Right renal cortex interstitium (tissue), 3 donors: ENCODE results near the gene PRKCA. TPM values are rescaled to one million over a fixed set of nuclear protein-coding genes. Genes with fewer than 3 reads are reported as not detected.

Experiments
- DNase-seq, 3 donors: peaks; one replicate each; pipeline ENCODE4 v3.0.0-alpha.2; 2013; ENCODE audit warnings: low read depth in 3 of 3, low spot score in 2 of 3
- polyA plus RNA-seq, 3 donors: library from polyadenylated mRNA; unstranded; fragments of 120-200 nt; gene quantifications; one replicate each; pipeline ENCODE4 v1.2.1, GENCODE V29; 2013; ENCODE audit not compliant: insufficient read length in 3 of 3

PRKCA gene
- polyA plus RNA-seq, 3 donors: 22.8 to 24.1 (median 23.8) TPM

- DNase-seq: no peak
Measured at GRCh38 chr17:66527335-66527734, 224.9 kb downstream of the PRKCA start.

DNA sequence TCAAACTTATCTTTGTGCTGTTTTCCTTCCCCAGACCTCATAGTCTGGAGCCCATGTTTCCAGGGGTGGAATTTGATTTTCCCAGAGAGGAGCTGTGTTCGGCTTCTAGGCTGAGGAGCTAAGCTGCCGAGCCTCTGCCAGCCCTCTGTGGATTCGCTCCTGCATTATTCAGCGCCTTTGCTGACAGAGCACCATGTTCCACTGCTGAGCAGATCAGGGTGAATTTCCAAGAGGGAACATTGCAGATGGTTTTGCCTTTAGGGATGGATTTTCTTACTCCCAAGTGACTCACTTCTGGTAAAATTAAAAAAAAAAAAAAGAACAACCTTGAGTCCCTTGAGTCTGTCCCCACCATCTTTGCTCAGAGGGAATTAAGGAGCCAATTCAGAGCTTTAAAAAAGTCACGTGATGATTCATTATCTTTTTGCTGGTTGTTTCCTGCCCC is 229.5 kb downstream of the PRKCA start:
- no peak for DNase-seq

- DNase-seq: peak in 1 of 3 donors; percentile 36
Measured at GRCh38 chr17:66533572-66533971, 231.2 kb downstream of the PRKCA start.

DNA sequence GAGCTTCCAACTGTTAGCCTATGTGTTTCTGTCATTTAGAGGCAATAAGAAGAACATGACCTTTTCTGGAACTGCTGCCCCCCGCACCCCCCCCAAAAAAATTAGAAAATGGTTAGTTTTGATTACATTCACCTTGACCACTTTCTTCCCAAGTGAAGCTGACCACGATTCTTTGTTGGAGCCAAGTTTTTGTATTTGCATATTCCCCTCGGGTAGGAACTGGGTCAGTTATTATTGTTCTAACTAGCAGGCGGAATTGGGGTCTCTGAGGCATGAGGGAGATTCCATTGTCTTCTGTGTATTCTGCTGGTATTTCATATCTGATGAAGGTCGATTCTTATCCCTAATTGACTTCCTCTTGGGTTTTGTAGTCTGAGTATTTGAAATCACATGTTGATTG is 231.6 kb downstream of the PRKCA start:
- no peak for DNase-seq

GRCh38 chr17:66535611-66536010 is 233.2 kb downstream of the PRKCA start:
- DNase-seq: no peak

DNA sequence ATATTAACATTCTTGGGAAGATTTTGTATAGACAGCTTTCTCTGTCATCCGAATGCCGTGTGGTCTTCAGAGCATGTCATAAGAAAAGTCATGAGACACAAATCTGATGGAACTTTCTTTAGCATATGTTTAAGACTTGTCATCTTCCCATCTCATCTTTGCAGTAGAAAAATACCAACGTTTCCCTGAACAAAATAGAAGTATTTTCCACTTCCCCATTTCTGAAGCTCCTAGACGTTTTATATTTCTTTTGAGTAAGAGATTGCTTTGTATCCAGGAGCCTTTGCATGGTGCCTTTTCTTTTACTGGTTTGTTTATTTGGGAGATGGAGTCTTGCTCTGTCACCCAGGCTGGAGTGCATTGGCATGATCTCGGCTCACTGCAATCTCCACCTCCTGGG is 235.1 kb downstream of the PRKCA start:
- DNase-seq: no peak

DNA sequence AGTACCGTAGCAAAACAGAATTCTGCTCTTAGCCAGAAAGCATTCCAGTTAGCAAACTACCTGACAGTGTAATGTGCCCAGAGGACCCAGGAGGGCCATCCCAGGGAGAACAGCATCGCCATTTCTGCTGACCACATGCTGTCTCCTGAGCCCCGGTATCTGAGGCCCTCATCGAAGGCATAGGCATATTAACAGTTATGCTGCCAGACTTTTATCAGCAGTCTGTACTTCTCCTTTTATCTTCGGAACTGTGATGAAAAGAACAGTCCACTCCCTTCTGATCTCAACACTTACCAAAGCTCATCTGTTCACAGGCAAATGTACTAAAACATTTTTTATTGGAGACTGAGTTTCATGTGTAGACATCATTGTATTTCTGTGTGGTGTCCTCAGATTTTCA is 236.4 kb downstream of the PRKCA start:
- no peak for DNase-seq

DNA sequence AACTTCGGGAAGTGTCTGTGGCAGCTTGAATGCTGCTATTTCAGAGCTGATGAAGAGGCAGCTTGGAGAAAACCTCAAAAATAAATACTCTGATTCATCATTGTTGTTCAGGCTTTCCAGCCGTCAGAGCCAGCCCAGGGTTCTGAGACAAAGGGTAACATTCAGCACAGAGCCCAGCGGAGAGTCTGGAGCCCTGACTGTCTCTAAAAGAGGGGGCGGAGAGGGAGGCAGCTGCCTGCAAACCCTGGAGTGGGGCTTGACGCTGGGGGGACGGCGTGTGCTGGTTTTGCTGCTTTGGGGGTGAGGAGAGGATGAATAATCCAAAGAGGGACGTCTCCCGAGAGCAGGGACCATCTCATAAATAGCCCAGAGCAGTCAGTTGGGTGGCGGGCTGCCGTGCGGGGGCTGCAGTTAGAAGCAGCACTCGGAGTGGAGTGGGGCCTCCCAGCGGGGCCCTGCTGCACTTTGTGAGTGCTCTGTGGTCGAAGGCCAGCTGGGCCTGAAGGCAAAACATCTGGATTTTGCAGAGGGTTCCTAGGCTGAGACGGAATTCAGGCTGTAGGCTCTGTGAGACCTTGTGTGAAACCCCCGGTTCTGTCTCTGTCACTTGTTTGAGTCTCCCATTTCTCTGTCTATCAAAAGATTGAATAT is 237.8 kb downstream of the PRKCA start:
- DNase-seq: peak in 1 of 3 donors; percentile 38

GRCh38 chr17:66541461-66542128 is 239.2 kb downstream of the PRKCA start:
- no peak for DNase-seq

- DNase-seq: no peak
Measured at GRCh38 chr17:66542129-66542966, 239.9 kb downstream of the PRKCA start.

DNA sequence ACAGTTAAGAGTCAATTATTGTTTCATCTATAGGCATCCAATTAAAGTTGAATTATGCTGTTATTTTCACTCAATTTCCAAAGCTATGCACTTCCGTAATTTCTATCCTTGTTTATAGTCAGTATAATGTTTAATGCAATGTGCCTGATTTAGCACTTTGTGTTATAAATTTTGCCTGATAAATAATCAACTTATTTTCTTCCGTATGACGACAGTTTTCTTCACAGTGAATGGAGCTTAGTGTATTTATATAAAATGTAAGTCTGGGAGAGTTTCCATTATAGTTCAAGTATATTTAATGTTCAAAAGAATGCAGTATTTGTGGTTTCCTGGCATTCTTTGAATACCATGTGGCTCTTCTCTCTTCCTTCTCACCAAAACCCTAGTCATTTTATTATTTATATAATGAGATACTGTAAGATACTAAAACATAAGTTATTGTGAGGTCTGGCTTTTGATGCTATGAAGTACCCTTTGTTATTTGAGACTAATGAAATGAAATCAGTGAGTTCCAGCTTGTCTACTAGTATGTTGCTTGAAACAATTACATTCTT is 240.6 kb downstream of the PRKCA start:
- DNase-seq: no peak

- DNase-seq: no peak
Measured at GRCh38 chr17:66543526-66543925, 241.1 kb downstream of the PRKCA start.

DNA sequence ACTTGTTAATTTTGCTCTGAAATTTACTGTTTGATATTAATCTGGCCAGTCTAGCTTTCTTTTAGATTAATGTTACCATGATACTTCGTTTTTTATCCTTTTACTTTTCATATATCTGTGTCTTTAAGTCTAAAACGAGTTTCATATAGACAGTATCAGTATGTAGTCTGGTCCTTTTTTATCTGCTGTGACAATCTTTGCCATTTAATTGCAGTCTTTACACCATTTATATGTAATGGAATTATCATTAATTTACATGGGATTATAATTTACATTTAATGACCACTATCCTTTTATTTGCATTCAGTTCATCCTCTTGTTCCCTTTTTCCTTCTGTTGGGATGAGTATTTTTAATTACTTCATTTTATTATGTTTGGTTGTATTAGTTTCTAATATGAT is 243.5 kb downstream of the PRKCA start:
- DNase-seq: no peak

GRCh38 chr17:66547151-66547865 is 244.9 kb downstream of the PRKCA start:
- DNase-seq: no peak

GRCh38 chr17:66548158-66548557 is 245.7 kb downstream of the PRKCA start:
- DNase-seq: no peak

DNA sequence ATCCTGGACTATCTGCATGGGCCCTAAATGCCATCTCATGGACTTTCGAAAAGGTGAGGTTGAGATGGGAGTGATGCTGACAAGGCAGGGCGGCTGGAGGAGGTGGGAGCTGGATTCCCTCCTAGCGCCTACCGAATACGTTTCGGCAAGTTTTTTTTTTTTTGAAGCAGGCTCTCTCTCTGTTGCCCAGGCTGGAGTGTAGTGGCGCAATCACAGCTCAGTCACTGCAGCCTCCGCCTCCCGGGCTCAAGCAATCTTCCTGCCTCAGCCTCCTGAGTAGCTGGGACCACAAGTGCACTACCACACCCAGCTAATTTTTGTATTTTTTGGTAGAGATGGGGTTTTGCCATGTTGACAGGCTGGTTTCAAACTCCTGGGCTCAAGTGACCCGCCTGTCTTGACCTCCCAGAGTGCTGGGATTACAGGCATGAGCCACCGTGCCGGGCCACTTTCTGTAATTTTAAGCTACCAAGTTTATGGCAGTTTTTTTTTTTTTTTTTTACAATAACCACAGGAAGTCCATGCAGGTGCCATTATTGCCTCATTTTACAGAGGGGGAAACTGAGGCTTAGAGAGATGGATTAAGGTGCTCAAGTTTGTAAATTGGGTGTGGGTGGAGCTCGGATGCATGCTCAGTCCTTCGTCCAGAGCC is 246.4 kb downstream of the PRKCA start:
- DNase-seq: no peak

- DNase-seq: no peak
Measured at GRCh38 chr17:66549311-66549704, 246.9 kb downstream of the PRKCA start.

DNA sequence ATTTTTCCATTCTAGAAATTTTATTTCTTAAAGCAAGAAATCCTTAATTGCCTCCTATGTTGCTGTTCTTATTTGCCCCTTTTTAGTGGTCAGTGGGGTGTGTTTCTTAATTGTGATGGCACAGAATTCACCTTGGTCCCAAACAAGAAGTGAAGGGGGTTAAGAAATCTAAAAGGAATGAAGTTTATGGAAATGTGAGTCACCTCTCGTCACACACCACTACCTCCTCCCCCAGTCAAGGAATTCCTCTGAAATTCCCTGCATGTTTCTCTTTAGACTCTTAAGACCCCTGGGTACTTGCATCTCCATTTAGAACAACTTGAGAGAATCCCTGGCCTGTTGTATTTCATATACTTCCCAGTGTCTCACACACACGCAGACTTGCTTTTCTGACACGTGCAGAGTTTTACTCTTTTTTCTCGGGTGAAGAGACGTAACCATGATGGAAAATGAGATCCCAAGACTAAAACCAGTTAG is 247.4 kb downstream of the PRKCA start:
- no peak for DNase-seq

DNA sequence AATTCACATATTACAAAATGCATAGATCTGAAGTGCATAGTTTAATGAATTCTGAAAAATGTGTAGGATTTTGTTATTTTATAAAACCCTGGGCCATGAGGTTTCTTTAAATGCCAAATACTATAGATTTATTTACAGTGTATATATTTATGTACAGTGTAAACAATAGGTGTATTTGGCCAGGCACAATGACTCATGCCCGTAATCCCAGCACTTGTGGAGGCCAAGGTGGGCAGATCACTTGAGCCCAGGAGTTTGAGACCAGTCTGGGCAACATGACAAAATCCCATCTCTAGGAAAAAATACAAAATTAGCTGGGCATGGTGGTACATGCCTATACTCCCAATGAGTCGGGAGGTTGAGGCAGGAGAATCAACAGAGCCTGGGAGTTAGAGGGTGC is 249.4 kb downstream of the PRKCA start:
- DNase-seq: no peak

DNA sequence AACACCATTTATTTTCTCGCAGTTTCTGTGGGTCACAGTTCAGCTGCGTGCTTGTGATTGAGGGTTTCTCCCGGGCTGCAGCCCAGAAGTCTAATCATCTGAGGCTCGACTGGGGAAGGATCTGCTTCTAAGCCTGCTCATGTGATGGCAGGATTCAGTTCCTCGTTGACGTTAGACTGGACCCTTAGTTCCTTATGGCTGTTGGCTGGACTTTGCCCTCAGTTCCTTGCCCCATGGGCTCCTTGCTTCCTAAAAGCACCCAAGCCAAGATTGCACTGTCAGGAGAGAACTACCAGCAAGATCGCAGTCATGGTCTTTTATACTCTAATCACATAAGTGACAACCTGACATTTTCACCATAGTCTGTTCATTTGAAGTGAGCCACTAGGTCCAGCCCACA is 250.0 kb downstream of the PRKCA start:
- DNase-seq: no peak
